Activated gamma-delta T cell treated with anti-CD3 and anti-CD28 coated beads, Interleukin-2, amount 50 U/mL, for 16 hours (primary cell): ENCODE results near the gene BCL11B.

ENCODE experiments used
- DNase-seq: peaks from one replicate; pipeline ENCODE4 v3.0.0-alpha.2; 2020; ENCODE audit warnings: low read depth

The BCL11B gene

DNA sequence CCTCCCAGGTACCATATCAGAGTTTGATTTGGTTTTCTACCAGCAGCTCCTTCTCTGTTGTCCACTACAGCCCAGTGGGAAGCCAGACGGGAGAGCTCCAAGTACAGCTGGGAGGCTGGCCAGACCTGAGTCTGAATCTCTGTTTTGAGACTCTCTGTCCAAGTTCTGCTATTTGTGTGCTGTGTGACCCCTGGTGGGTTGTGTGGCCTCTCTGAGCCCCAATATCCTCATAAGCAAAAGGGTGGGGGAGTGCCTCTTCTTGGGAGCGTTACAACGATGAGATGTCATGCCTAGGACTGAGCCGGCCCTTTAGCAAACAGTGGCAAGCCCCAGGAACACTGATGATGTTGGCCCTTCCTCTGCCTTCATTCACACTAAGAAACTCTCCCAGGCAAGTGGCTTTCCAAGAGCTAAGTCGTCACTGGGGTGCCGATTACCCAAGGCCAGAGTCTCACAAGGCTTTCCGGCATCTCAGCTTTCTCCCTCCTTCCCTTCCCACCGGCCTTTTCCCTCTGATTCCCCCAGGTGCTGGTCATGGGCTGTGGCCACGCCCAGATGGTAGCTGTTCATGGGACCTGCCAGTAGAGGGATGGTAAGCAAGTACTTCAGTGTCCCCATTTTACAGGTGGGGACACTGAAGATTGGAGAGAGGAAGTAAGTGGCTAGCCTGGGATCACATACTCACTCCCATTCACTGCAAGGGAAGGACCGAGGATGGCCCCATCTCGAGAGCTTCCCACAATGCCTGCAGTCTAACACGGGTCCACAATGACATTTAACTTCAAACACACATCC, 47.7 kb downstream of the BCL11B start:
- DNase-seq: no peak

- DNase-seq: no peak
These were observed 50.6 kb downstream of the BCL11B start for GRCh38 chr14:99221445-99221844.

DNA sequence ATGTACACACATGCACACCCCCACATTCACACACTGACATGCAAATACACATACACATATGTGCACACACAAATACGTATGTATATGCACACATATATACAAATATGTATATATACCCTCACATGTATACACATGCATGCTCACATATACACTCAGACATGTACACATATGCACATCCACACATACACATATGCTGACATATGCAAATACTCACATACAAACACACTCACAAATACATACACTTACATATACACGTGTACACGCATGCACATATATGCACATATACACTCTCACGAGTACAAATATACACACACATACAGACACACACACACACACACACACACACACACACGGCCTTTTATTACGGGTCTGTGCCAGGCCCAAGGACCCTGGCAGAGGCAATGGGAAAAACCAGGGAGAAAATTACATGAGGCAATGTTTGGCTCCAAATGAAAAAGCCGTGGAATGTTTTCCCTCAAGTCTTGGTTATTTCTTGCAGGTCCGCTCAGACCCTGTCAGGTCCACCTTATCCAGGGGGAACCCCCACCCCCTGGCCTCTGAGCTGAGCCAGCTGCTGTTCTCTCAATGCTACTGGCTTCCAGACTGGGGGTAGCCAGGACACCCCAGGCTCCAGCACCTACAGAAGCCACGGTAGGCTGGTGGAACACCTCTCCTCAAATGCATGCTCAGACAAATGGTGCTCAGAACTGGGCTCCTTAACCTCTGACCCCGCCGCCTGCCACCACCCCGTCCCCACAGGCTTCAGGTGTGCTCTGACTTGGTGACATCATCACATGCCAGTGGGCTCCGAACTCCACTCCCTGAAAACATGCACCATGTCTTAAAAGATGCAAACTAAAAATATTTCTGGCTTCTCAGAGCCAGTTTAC, 54.7 kb downstream of the BCL11B start:
- DNase-seq: no peak

DNA sequence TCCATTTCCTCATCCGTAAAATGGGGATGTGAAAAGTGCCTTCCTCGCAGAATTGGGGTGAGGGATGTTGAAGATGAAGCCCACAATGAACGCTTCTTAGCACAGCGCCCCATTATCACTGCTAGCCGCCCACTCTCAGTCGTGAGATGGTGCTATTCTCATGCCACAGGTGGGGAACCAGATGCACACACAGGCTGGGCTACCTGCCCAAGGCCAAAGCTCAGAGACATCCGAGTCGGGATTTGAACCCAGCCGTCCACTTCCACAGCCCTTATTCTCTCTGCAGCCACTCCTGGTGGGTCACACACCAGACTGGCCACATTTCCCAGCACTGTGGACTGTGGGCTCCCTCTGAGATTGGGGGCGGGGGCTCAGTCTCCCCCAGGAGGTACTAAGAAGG, 55.8 kb downstream of the BCL11B start:
- DNase-seq: no peak

DNA sequence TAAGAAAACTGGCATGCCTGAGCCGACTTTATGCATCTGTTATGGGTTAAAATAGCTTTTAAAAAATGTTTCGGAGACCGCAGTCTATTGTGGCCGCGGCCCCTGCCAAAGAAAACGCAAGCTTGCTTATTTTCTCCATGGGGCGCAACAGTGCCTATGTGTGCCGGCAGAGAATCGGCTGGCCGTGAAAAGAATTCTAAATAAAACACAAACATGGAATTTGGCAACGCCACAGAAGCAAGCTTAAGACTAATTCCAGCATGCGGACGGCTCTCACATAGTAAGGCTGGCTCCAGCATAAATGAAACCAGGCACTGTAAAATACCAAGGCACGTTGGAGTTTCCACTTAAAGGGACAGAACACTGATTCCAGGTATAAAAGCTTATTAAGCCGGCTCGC, 56.7 kb downstream of the BCL11B start:
- DNase-seq: no peak

DNA sequence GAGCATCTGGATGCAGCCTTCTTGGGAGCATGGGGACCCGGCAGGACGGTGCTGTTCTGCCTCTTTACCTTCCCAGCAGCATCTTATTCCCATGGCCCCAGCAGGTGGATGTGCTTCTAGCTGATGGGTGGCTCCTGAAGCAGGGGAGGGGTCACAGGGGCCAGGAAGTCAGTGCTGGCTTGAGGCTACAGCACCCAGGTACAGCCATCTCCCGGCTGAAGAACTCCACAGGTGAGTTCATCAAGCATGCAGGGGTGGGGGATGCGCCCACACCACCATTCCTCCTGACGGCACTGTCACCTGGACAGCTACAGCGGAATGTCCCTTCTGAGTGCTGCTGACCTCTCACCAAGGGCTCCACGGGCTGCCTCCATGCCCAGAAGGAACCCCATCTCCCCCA, 57.3 kb downstream of the BCL11B start:
- no peak for DNase-seq

- no peak for DNase-seq
These were observed 58.4 kb downstream of the BCL11B start for GRCh38 chr14:99213527-99213971.

DNA sequence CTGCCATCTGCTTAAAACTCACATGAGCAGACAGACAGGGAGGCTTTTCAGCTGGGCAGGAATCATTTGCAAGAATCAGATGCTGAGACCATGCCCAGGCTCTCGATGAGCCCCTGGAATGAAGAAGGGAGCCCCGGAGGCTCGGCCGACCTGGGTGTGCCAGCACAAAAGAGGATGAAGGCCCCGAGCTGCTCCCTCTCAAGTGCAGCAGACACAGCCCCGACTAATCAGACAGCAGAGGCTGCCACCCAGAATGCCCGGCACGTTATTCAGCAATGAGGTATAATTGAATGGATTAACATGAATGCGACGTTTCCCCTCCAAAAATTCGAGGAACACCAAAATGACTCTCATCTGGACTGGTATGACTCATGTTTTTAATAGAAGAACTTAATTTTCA, 58.9 kb downstream of the BCL11B start:
- DNase-seq: no peak

DNA sequence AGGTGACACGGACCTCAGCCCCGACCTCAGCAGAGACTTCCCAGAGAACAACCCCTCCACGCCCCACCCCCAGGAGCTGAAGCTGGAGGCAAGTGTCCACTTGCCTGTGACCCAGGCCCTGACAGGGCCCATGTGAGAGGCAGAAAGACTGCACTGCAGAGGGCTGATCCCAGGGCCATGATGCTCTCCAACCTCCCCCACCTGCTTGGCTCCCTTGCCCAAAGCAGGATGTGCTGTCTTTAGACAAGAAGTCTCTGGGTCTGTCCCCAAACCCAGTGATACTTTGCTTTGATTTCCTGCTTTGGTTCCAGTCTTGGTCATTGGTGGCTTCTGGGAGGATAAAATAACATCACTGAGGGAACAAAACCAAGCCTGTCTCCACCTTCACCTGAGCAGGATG, 59.4 kb downstream of the BCL11B start:
- DNase-seq: no peak

DNA sequence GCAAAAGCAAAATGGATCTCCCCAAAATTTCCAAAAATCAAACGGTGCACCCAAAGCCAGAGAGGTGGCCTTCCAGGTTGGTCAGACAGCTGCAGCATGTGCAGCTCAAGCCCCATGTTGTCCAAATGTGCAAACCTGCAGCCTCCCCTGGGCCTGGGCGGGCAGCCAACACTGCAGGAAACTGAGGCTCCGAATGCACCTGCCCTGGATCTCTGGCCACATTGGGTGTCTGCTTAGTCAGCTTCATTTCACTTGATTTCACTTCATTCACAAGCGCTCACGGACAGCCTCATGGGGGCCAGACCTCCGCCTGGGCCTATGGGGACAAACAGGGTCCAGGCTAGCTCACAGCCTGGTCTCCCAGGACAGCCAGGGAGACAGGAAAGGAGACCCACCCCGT, 59.8 kb downstream of the BCL11B start:
- DNase-seq: no peak

- no peak for DNase-seq
These were observed 60.6 kb downstream of the BCL11B start for GRCh38 chr14:99211410-99211809.

GRCh38 chr14:99210333-99210732, 61.7 kb downstream of the BCL11B start:
- no peak for DNase-seq

DNA sequence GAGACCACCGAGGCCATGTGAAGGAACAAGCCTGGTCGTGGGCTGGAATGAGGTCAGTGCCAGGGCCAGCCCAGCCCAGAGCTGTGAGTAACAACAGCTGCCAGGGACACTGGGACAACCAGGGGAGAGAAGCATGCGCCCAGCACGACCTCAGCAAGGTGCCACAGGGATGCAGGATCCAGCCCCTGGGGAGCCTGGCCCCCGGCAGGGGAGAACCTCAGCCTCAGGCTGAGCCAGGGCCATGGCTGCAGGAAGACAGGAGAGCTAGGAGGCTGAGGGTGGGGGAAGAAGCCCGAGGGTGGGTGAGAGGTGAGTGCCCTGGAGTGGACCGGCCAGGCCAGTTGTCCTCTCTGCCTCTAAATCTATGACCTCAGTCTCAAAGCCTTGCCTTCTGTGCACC, 62.6 kb downstream of the BCL11B start:
- no peak for DNase-seq

DNA sequence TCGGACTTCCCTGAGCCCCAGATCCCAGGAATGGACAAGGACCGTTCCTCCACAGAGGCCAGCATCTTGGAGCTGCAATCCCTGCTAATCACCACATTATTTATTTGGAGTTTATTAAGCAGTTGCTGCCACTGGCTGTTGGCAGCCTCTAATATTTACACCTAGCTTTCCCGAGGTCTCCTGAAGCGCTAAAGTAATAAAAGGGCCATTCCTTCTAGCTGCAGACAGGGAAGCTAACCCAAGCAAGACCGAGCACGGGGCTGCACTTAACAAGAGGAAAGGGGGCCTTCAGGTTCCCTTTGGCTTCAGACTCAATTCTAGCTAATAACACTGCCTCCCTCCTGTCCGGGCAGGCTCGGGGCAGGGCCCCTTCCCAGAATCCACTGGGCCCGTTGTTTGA, 63.7 kb downstream of the BCL11B start:
- no peak for DNase-seq

DNA sequence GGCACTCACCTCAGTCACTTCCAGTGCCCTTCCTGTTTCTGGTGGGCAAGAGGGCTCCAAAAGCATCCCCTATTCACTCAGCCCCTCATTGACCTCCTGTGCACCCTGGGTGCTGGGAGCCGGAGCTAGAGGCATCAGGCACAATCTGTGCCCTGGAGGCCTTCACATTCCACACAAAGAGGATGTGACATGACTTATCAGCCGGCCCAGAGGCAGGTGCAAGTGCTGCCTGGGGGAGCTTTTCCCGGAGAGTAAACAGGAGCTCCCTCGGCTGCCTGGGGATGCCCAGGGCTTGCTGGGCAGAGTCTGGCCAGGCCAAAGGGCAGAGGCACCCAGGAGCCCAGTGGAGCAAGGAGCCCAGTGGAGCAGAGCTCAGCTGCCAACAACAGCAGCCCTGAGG, 64.5 kb downstream of the BCL11B start:
- DNase-seq: no peak

GRCh38 chr14:99206090-99206489, 65.9 kb downstream of the BCL11B start:
- no peak for DNase-seq

GRCh38 chr14:99205086-99205688, 66.8 kb downstream of the BCL11B start:
- DNase-seq: no peak

- DNase-seq: no peak
These were observed 68.2 kb downstream of the BCL11B start for GRCh38 chr14:99203801-99204200.

- no peak for DNase-seq
These were observed 68.9 kb downstream of the BCL11B start for GRCh38 chr14:99203080-99203479.

GRCh38 chr14:99202516-99202915, 69.5 kb downstream of the BCL11B start:
- no peak for DNase-seq

DNA sequence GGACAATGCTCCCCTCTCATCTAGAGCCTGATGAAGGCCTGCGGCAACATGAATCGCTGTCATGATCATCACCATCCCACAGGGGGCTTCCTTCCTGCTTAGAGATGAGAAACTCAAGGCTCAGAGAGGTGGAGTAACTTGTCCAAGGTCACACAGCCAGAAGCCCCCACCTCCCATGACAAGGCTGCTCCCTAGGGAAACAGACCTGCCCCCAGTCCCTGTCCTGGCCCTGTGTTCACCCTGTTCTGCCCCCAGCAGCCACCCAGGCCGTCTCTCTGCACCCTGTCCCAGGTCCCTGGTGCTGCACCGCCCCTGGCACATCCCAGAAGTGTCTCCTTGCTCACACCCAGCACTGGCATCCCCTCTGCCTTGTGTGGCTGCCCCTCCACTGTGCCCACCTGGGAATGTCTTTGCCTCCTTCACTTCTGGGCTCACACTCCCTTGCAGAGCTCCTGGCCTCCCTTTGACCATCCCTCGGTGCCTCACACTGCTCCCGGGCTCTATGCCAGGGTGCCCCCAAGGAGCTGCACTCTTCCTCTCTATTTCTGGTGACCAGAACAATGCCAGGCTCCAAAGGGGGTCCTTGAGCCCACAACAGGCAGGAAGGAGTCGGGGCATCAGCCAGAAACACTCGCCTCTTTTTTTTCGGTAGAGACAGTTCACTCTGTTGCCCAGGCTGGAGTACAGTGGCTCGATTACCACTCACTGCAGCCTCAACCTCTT, 70.5 kb downstream of the BCL11B start:
- DNase-seq: no peak

DNA sequence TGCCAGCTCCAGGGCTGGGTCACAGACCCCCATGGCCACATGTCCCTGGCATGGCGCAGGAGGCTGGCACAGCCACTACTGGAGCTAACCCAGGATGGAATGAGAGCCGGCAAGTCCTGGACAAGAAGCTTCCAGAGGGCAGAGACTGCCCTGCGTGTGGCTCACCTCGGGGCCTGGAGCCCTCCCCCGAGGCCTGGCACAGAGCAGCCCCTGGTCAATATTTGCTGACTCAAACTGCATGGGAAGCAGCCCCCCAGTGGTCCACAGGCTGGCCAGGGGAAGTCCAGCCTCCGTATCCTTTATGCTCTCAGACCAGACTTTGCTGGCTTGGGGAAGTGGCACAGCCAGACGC, 71.4 kb downstream of the BCL11B start:
- DNase-seq: no peak
